Transverse colon (tissue), 4 donors: Measurements from ENCODE around the gene ELAPOR1.

ENCODE experiments used
- EP300 ChIP-seq: sonication (generic); formaldehyde crosslinking; IDR thresholded peaks from one replicate; pipeline ENCODE4 v1.6.1; 2017; ENCODE audit warnings: antibody characterized with exemption, low read depth
- POLR2A ChIP-seq: fragments of 450-650 bp; IDR thresholded peaks from one replicate; pipeline ENCODE4 v1.6.1; 2016; ENCODE audit warnings: antibody characterized with exemption, mild to moderate bottlenecking, moderate library complexity
- POLR2AphosphoS5 ChIP-seq, 3 donors: sonication (generic); formaldehyde crosslinking; IDR thresholded peaks; one replicate each; pipeline ENCODE4 v1.6.1; 2016; ENCODE audit warnings: antibody characterized with exemption in 3 of 3
- TF ChIP-seq, protein P1 (sequence below), 5 experiments: fragments of 200-600 bp in 3 of 5; fragments of 450-650 bp in 2 of 5; sonication (generic) in 3 of 5; IDR thresholded peaks; 1 replicate in 2 of 5; 2 replicates in 3 of 5; pipeline ENCODE4 v1.5.1; 2016 to 2017; ENCODE audit warnings: antibody characterized with exemption in 5 of 5, inconsistent platforms in 3 of 5, mild to moderate bottlenecking in 2 of 5, moderate library complexity in 1 of 5

DNA sequence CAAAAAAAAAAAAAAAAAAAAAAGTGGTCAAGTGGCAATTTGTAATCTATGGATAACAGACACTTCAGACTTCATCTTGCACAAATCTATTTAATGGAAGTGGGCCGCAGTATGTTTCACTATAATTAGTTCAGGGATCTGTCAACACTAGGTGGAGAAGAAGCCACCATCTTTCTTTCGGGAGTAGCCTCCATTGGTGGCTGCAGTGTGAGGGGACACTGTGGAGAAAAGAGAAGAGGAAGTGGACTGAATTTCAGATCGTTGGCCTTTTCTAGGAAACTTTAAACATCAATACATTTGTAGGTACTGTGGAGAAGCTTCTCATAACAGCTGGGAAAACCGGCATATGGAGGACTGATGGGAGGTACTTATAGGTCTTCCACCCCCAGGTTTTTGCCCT lies 8.0 kb upstream of the ELAPOR1 start:
- TF ChIP-seq, protein P1, sequence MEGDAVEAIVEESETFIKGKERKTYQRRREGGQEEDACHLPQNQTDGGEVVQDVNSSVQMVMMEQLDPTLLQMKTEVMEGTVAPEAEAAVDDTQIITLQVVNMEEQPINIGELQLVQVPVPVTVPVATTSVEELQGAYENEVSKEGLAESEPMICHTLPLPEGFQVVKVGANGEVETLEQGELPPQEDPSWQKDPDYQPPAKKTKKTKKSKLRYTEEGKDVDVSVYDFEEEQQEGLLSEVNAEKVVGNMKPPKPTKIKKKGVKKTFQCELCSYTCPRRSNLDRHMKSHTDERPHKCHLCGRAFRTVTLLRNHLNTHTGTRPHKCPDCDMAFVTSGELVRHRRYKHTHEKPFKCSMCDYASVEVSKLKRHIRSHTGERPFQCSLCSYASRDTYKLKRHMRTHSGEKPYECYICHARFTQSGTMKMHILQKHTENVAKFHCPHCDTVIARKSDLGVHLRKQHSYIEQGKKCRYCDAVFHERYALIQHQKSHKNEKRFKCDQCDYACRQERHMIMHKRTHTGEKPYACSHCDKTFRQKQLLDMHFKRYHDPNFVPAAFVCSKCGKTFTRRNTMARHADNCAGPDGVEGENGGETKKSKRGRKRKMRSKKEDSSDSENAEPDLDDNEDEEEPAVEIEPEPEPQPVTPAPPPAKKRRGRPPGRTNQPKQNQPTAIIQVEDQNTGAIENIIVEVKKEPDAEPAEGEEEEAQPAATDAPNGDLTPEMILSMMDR (IDR thresholded peaks at IDR 0.05) = no peak
- no peak for TF ChIP-seq POLR2A
- TF ChIP-seq POLR2AphosphoS5 (IDR thresholded peaks at IDR 0.05) = no peak
- no peak for TF ChIP-seq EP300
